GM12891 (cell line): Measurements from ENCODE around the gene MILR1.

ENCODE experiments used
- PAX5 ChIP-seq: IDR thresholded peaks from 2 replicates; pipeline ENCODE4 v1.6.1; 2011; ENCODE audit warnings: low read length, moderate library complexity, mild to moderate bottlenecking; ENCODE audit not compliant: insufficient read depth, severe bottlenecking
- POLR2A ChIP-seq: IDR thresholded peaks from 2 replicates; pipeline ENCODE4 v1.6.1; 2011; ENCODE audit warnings: low read depth, low read length, control low read depth
- POLR2AphosphoS5 ChIP-seq: IDR thresholded peaks from 2 replicates; pipeline ENCODE4 v1.6.1; 2011; ENCODE audit warnings: low read depth, low read length, control low read depth
- POU2F2 ChIP-seq: IDR thresholded peaks from 2 replicates; pipeline ENCODE4 v1.6.1; 2011; ENCODE audit warnings: low read depth, mild to moderate bottlenecking, control low read depth, low read length, moderate library complexity
- SPI1 ChIP-seq: IDR thresholded peaks from 2 replicates; pipeline ENCODE4 v1.6.1; 2011; ENCODE audit warnings: low read depth, low read length, control low read depth
- TAF1 ChIP-seq: IDR thresholded peaks from 2 replicates; pipeline ENCODE4 v1.6.1; 2011; ENCODE audit warnings: low read depth, low read length, control low read depth

GRCh38 chr17:64460955-64461354, 12.0 kb downstream of the MILR1 start:
- TF ChIP-seq TAF1 (no peak), POLR2A (no peak), POLR2AphosphoS5 (no peak), SPI1 (no peak), PAX5 (no peak), POU2F2 (no peak)
